ENCODE results near the gene ADAD2.

ADAD2 gene

DNA sequence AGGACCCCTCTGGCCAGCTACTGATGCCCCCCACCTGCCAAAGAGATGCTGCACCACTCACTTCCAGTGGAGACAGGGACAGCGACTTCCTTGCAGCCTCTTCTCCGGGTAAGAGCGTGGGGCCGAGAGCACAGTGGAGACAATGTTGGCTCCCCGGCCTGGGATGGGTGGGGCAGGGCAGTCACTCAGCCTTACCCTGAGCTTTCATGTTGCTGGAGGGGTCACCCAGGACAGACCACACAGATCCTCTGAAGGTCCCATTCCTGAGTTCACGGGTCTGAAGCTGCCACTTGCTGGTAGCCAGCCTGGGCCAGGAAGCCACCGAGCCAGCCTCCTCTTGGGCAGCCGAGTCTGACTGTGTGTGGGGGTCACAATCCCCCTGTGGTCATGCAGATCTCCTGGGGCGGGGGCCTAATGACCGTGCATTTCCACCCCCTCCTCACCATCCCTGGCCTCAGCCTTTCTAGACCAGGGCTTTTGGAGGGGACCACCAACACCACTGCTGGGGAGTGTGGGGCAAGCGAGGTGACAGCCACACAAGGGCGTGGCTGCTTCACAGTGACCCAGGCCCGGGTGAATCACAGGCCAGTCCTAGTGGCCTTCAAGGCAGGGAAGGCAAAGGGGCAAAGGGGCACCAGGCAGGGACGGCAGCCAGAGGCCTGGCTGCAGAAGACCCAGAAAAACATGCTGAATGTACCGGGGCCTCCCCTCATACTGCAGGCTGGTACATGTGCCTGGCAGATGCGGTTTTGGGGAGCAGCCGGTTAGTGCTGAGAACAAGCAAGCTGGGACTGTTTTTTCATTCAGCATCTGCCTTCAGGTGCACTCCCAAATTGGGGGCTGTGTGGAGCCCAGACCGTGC is 14.5 kb upstream of the ADAD2 start:
- in situ Hi-C loops (cut with MboI; ENCODE audit: low sequenced_read_pairs): no loop called here

DNA sequence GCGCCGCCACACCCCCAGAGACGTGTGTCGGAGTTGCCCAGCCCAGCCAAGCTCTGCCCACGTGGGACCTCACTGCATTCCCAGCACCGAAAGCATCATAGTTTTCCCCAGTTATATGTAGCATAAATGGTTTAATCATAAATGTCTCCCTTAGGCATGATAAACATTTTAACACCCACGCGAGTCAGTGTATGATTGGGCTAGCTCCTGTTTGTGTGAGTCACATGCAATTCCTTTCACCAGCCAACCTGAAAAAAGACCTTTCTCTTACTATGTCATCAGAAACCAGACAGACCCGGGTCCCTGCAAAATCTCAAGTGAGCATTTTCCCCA is 13.2 kb upstream of the ADAD2 start:
- in situ Hi-C loops (cut with MboI; ENCODE audit: low sequenced_read_pairs): no loop called here

DNA sequence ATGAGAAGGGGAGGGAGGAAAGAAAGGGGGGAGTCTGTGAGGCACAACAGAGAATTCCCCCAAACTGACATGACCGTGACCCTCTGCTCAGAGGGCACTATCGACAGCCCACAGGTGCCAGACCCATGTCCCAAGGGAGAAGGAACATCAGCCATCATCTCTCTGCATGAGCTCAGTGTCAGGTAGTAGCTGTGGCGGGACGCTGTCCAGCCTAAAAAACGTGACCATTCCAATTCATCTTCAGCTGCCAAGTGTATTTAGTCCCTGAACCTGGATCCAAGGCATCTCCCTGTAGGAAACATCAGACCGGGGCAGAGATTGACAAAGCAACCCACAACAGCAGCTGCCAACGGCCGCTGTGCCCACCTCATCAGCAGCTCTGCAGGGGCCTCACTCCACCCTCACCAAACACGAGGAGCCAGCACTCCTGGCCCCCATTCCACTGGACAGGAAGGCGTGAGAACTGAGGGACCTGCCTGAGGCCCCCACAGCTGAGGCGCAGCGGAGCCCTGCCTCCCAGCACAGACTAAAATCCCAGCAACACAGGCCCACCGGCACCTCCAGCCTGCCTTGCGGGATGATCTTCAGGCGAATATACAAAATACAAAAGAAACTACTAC is 12.7 kb upstream of the ADAD2 start:
- in situ Hi-C loops (cut with MboI; ENCODE audit: low sequenced_read_pairs): no loop called here

DNA sequence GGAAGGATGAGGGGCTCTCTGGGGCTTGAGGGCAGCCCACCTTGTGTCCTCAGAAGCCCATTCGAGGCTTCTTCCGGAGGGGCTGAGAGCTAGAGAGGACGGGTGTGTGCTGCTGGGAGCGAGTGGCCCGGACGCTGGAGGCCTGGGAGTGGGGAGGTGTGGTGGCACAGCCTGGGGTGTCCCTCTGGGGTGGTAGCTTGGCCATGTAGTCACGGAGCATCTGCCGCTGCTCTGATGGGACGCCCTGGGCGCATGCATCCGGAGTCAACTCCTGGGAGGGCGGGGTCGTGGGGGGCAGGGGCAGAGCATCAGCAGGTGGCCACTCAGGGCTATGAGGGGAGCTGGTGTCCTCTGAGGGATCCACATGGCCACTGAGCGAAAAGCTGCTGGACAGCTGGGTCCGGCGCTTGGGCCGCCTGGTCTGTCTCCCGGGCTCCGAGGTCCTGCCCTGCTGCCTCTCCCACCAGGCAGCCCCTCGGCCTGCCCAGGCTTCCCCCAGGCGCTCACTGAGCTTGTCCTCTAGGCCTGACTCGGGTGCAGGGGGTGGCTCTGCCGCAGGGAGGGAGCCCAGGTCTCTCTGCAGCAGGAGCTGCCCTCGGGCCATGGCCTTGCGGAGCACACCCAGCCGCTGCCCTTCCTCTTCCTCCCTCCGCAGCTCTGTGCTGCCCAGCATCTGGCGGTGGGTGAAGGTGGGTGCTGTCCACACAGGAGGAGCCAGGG is 11.9 kb upstream of the ADAD2 start:
- in situ Hi-C loops (cut with MboI; ENCODE audit: low sequenced_read_pairs): no loop called here

DNA sequence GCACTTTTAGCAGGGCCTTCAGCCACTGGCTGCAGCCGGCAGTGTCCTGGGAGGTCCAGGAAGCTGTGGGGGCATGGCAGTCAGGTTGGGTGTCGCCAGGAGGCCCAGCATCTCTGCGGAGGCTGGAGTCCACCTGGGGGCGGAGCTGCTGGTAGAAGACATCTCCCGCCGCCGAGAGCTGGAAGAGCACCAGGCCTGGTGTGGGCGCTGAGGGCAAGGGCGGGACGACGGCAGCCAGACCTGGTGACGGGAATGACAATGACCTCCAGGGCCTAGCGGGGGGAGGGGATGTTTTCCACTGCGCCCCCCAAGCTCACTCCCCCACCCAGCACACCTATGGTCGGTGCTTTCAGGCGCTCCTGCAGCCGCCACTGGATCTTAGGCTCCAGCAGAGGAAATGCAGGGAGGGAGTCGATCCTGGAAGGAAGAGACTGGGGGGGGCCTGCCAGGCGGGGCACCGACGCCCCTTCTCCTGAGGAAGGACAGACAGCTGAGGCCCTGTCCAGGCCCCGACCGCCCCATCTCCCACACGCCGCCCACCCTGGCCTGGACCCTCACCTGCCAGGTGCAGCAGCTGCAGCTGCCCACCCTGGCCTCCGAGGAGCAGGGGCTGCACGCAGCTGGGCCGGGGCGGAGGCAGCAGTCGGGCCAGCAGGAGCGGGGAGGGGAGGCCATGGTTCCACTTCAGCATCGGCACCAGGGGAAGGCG is 11.2 kb upstream of the ADAD2 start:
- in situ Hi-C loops (cut with MboI; ENCODE audit: low sequenced_read_pairs): no loop called here

DNA sequence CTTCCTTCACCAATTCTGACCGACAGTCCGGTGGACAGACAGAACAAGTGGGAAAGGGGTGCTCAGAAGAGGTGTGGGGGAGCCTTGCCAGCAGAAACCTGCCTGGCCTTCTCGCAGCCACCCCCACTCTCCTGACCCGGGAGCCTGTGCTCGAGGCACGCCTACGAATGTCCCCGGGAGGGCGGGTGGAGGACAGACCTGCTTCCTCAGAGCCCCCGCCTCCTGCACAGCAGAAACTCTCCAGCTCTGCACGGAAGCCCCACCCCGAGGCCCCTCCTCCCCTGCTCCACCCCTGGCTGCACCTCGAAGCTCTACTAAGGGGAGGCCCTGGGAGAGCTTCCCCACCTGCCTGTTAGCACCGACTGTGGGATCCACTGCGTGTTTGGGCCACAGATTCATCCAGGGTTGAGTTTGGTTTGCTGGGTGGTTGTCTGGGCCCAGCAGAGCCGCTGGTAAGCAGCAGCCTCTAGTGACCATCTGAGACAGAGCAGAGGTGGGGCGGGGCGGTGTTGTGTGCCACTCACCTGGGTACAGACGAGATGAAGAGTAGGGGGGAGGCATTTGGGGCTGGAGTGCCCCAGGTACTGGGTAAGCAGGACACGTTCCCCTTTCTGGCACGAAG is 10.3 kb upstream of the ADAD2 start:
- in situ Hi-C loops (cut with MboI; ENCODE audit: low sequenced_read_pairs): no loop called here

DNA sequence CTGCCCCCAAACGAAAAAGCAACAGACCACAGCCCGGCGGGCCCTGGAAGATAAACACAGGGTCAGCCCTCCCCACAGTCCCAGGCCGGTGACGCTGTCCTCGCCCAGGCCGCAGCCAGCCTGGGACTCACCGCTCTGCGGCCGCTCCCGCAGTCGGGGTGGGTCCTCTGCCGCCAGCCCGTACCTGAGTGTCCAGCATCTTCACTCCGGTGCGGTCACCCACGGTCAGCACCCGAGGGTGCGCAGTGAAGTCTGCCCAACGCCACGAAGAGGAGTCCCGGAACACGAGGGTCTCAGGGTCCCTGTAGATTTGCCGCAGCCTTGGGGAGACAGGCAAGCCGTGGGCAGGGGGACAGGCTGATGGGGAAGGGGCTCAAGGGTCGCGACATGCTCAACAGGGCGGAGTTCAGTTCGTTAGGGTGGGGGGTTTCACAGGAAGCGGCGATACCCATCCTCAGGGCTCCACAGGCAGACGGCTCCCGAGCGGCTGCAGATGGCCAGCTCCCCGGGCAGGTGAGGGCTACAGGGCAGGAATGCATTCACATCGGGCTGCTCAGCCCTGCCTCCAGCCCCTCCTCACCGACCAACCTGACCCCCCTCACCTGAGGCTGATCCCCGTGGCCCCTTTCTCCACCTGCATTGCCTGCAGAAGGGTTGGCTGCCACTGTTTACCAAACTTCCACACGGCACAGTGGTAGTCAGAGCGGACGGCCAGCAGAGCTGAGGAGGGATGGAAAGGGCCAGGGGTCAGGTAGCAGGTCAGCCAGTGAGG is 9.6 kb upstream of the ADAD2 start:
- in situ Hi-C loops (cut with MboI; ENCODE audit: low sequenced_read_pairs): no loop called here

DNA sequence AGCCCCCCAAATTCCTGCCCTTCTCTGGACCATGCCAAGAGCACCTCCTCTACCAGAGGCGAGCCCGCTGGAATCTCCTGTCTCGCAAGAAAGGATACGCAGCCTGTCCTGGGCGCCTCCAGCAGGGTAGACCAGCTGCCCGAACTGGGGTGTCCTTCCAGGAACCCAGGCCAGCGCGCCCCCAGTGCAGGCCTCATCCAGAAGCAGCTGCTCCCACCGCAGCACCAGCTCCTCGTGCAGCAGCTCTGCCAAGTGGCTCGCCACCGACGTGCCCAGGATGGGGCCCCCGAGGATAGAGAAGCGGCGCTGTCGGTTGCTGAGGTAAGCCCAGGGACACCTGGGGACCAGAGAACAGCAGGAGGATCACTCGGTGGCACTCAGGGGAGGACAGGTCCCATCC is 8.9 kb upstream of the ADAD2 start:
- in situ Hi-C loops (cut with MboI; ENCODE audit: low sequenced_read_pairs): no loop called here

DNA sequence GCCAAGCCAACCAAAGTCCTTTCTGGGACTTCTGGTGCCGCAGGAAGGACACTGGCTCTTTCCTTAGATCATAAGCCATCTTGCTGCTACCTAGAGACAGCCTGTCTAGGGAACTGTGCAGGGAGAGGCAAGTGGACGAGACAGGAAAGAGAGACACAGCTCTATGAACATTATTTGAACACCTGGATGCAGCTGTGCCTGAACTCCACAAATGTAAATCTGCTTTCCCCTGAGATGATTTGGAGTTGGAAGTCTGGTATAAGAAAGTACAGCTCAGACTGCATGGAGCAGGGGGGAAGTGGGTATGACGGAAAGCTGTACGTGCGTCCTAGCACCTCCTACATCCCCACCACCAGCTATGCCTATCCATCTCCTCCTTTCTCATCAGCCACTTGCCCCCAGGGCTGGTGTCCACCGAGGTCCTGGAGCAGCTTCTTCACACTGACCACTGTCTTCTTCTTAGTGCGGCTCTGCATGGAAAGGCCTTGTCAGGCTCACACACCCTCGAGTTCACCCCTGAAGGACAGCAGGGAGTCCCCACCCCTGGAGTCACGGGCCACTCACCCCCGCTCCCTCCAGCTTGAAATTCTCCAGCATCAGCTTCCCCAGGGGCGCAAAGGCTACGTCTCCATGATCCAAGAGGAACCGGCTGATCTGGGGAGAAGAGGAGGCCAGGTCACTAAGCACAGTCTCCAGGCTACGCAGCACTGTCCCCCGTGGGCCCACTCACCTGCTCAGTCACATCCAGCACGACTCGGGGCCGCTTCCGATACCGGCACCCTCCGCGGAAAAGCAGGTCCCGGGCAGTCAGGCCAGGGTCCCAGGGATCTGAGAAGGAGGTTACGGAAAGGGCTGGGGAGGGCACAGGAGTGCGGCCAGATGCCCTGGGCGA is 8.0 kb upstream of the ADAD2 start:
- in situ Hi-C loops (cut with MboI; ENCODE audit: low sequenced_read_pairs): no loop called here

DNA sequence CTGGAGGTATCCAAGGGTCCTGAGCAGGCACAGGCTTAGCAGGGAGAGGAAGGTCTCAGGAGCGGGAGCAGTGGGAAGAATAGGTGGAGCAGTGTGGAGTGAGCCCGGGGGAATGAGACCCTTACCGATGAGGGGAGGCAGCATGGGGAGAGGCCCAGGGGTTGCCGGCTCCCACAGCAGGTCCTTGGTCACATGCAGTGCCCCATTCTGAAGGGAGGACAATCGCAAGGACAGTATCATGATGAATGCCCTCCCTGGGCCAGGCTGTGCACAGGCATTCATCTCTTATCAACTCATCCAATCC is 7.4 kb upstream of the ADAD2 start:
- in situ Hi-C loops (cut with MboI; ENCODE audit: low sequenced_read_pairs): no loop called here

DNA sequence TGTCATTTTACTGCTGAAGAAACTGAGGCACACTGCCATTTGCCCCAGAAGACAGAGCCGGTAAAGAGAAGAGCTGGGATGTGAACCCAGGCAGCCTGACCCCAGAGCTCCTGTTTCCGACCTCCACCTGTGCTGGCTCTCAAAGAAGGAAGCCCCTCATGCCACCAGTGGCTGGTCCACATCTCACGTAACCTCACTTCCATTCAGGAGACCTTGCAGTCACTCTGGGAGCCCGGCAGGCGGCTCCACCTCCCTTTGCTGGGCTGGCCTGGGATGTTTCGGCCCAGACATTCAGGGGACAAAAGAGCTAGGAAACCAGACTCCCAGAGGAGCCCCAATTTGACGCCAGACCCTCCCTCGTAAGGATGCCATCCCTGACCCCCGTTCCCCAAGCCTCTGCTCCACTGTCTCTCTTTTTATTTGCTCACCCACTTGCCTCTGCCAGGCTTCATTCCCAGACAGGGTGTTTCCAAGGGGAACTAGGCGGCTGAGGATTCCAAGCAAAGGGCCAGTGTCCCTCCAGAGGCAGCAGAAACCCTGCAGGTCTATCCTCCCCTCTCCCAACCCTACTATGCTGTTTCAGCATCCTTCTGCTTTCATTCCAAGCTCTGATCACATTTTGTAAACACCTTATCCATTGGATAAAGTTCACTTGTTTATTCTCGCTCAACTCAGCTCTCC is 6.9 kb upstream of the ADAD2 start:
- in situ Hi-C loops (cut with MboI; ENCODE audit: low sequenced_read_pairs): no loop called here

DNA sequence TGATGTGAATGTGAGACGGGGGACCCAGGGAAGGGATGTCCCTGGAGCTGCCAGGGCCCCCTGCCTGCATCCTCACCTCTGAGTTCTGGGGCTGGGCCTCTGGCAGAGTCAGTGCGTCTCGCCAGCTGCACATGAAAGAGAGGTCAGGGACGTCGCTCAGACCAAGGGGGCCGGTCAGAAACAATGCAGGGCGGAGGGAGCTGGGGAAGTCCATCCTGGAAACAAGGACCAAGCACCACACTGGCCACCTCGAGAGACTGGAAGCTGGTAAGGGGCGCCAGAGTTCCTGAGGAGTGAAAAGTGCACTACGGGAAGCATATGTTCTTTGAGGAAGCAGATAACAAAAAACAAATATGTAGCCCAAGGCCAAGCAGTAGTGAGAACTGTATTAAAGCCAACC is 6.2 kb upstream of the ADAD2 start:
- in situ Hi-C loops (cut with MboI; ENCODE audit: low sequenced_read_pairs): no loop called here

DNA sequence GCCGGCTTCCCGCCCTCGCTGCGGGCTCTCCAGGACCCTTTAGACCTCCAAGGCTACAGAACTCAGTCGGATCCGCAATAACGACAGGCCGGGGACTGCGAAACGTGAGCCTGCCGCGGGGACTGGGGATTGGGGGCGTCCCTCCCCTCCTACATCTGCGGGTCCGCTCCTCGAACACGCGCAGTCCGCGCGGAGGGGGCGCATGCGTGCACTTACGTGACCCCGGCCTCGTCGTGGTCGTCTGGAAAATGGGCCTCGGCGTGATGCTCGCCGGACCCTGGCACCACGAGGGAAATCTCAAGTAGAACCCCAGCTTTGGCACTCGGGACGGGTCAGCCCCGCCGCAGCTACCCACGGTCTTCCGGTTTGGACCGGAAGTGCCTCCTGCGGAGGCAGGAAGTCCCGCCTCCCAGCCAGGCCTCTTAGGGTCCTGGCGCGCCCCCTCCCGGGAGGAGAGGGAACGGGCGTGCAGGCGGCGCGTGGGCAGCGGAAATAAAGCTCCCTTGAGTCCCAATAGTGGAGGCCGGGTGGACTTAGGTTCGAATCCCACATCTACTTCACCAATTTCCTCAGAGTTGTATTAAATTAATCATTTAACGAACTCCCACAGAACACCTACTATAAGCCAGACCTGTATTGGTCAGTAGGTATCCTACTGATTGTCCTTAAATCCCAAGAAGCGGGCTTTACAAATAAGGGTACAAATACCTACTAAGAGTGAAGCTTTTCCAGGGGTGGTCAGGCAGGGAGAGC is 4.1 kb upstream of the ADAD2 start, which contains the start of gene TAF1C:
Gene TAF1C (minus strand): TSS at position 373 of the 753 bp plus-strand sequence. CDS start 2,069 bp downstream, outside the sequence.
- in situ Hi-C loops (cut with MboI; ENCODE audit: low sequenced_read_pairs): no loop called here

DNA sequence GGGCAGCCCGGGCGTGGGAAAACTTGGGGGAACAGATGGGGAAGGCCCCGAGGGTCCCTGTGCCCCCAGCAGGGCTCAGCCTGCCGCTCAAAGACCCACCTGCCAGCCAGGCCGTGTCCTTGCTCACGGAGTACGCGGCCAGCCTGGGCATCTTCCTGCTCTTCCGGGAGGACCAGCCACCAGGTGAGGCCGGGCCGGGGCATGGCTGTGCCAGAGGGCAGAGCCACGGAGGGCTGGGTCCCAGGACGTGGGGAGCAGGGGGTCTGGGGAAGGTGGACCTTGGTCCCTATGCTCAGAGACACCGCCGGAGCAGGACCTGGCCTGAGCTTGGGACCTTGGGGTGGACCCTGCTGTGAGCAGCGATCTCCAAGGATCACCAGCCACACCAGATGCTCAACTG is 509 bp downstream of the ADAD2 start:
- in situ Hi-C loops (cut with MboI; ENCODE audit: low sequenced_read_pairs): no loop called here

DNA sequence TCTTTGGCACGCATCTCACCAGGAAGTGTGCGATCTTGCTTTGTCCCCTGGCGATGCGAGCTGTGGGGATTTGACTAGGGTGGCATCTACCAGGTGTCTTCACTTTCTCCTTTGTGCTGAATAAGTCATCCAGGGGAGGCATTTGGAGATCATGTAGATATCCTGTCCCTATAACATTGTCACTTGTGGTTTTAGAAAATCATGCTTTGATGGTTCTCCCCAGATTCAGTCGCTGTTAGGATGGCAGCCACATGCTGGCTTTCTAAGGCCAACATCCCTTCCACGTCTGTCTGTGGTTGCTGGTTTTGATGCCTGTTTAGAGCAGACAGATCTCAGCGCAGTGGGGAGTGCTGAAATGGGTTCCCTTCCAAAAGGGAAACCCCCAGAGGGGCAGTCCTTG is 2.5 kb downstream of the ADAD2 start:
- in situ Hi-C loops (cut with MboI; ENCODE audit: low sequenced_read_pairs): no loop called here

DNA sequence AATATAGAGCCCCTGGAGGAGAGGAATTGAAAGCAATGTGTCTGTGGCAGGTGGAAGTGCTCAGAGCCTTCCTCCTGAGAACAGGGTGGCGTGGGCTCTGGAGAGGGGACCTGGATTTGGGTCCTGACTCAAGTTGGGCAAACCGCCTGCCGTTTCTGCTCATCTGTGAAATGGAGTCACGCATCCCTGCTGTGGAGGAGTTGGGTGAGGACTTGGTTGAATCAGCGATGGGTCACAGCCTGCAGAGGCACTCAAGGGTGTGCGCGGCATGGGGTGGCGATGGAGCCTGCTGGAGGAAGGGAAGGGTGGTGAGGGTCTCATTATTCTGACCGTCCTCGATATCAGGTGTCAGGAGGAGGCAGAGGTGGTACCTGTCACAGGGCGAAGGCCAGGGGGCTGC is 3.1 kb downstream of the ADAD2 start:
- in situ Hi-C loops (cut with MboI; ENCODE audit: low sequenced_read_pairs): no loop called here

DNA sequence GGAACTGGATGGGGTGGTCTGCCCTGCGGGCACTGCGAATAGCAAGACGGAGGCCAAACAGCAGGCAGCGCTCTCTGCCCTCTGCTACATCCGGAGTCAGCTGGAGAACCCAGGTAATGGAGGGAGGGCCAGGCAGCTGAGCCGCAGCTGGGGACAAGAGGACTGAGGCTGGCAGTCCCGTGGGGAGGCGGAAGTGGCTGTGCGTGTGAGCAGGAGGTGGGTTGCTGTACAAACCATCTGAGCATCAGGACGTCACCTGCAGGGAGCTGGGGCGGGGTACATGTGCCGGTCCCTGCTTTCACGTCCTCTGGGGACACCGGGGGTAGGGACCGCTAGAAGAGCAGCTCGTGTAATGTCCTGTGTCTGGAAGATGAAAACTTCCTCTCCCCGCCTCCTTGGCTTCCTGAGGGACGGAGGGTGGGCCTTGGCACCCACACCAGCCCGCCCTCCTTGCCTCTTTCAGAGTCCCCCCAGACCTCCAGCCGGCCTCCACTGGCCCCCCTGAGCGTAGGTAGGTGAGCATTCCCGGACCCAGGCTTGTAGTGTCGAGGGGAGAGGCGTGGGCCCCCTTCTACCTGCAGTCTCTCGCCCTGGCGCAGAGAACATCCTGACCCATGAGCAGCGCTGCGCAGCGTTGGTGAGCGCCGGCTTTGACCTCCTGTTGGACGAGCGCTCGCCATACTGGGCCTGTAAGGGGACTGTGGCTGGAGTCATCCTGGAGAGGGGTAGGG is 3.7 kb downstream of the ADAD2 start:
- in situ Hi-C loops (cut with MboI; ENCODE audit: low sequenced_read_pairs): no loop called here

All from HL-60/S4 treated with phorbol 12-myristate 13-acetate at 8.2 ng/mL for 4 days and 3 days (cell line).